ENCODE measurements around the gene SHFL.
A peak's percentile ranks its signal among the peaks of the same experiment; 100 is the strongest.

SHFL gene

DNA sequence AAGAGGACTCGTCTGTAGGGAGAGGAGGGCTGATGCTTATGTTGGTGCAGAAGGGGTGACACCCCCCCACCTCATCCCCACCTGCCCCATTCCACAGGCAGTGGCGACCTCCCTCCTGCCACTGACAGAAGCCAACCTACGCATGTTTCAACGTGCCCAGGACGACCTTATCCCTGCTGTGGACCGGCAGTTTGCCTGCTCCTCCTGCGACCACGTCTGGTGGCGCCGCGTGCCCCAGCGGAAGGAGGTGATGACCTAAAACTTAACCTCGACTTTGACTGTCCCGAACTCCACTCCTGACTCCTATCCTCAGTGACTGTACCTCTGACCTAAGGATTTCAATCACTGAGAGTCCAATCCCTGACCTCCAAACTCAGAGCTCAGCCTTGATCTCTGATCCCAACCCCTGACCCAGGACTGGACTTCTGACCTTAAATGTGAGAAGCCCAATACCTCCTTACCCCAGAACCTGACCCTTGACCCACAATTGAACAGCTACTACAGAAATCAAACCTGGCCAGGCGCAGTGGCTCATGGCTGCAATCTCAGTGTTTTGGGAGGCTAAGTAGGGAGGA, 3.8 kb downstream of the SHFL start:
- Mint-ChIP-seq H3K9me3 (peaks cover 7% of the 10 kb centered on the region), H3K4me3 (peak overlapping the region in 2 of 3 experiments; percentile 36 to 40), H3K27ac (no peak overlapping the region), H3K27me3 (ENCODE audit: low read depth) (peaks cover 21% of the 10 kb centered on the region), H3K4me1 (no peaks in the 10 kb centered on the region), H3K36me3 (ENCODE audit: low read depth) (peaks cover 23% of the 10 kb centered on the region)
- TF ChIP-seq, protein P1, sequence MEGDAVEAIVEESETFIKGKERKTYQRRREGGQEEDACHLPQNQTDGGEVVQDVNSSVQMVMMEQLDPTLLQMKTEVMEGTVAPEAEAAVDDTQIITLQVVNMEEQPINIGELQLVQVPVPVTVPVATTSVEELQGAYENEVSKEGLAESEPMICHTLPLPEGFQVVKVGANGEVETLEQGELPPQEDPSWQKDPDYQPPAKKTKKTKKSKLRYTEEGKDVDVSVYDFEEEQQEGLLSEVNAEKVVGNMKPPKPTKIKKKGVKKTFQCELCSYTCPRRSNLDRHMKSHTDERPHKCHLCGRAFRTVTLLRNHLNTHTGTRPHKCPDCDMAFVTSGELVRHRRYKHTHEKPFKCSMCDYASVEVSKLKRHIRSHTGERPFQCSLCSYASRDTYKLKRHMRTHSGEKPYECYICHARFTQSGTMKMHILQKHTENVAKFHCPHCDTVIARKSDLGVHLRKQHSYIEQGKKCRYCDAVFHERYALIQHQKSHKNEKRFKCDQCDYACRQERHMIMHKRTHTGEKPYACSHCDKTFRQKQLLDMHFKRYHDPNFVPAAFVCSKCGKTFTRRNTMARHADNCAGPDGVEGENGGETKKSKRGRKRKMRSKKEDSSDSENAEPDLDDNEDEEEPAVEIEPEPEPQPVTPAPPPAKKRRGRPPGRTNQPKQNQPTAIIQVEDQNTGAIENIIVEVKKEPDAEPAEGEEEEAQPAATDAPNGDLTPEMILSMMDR (IDR thresholded peaks at IDR 0.05; ENCODE audit: unreplicated experiment in 3 of 3): no peak

DNA sequence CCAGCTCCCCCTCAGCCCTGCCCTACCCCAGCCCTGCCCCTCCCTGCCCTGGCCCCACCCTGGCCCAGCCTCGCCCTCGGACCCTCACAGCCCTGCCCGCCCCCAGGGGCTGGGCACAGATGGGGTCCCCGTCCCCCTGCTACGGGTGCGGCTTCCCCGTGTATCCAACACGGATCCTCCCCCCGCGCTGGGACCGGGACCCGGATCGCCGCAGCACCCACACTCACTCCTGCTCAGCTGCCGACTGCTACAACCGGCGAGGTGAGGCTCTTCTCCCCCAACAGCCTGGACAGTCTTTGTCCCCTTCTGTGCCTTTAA, 5.2 kb downstream of the SHFL start:
- Mint-ChIP-seq H3K27me3 (ENCODE audit: low read depth) (peaks cover 11% of the 10 kb centered on the region), H3K9me3 (peaks cover 7% of the 10 kb centered on the region), H3K4me1 (no peaks in the 10 kb centered on the region), H3K4me3 (no peak overlapping the region), H3K36me3 (ENCODE audit: low read depth) (peaks cover 23% of the 10 kb centered on the region), H3K27ac (no peak overlapping the region)
- TF ChIP-seq, protein P1 (IDR thresholded peaks at IDR 0.05; ENCODE audit: unreplicated experiment in 3 of 3): no peak

GRCh38 chr19:10091895-10092641, 6.0 kb downstream of the SHFL start:
- Mint-ChIP-seq H3K27ac (no peak overlapping the region), H3K36me3 (ENCODE audit: low read depth) (peaks cover 23% of the 10 kb centered on the region)
- TF ChIP-seq, protein P1 (IDR thresholded peaks at IDR 0.05; ENCODE audit: unreplicated experiment in 3 of 3): no peak

GRCh38 chr19:10092648-10093294, 6.7 kb downstream of the SHFL start:
- Mint-ChIP-seq H3K9me3 (peaks cover 7% of the 10 kb centered on the region), H3K27ac (no peak overlapping the region), H3K4me3 (no peak overlapping the region), H3K4me1 (no peaks in the 10 kb centered on the region), H3K27me3 (ENCODE audit: low read depth) (peaks cover 4% of the 10 kb centered on the region), H3K36me3 (ENCODE audit: low read depth) (peaks cover 17% of the 10 kb centered on the region)
- TF ChIP-seq, protein P1 (IDR thresholded peaks at IDR 0.05; ENCODE audit: unreplicated experiment in 3 of 3): no peak

More at GRCh38 chr19:10091895-10092641, 6.0 kb downstream of the SHFL start:
- Mint-ChIP-seq H3K27me3 (ENCODE audit: low read depth) (peaks cover 11% of the 10 kb centered on the region), H3K4me1 (no peaks in the 10 kb centered on the region), H3K9me3 (peaks cover 7% of the 10 kb centered on the region), H3K4me3 (no peak overlapping the region)

GRCh38 chr19:10093295-10094186, 7.4 kb downstream of the SHFL start:
- Mint-ChIP-seq H3K4me1 (no peaks in the 10 kb centered on the region), H3K4me3 (no peak overlapping the region), H3K27me3 (ENCODE audit: low read depth) (peaks cover 4% of the 10 kb centered on the region), H3K36me3 (ENCODE audit: low read depth) (peaks cover 17% of the 10 kb centered on the region), H3K9me3 (peaks cover 7% of the 10 kb centered on the region), H3K27ac (no peak overlapping the region)
- TF ChIP-seq, protein P1 (IDR thresholded peaks at IDR 0.05; ENCODE audit: unreplicated experiment in 3 of 3): no peak

Measured in nephron (organoid).